HG03103 (cell line): ENCODE results near the gene ATG4B.
A peak's percentile ranks its signal among the peaks of the same experiment; 100 is the strongest.

Experiments used
- ATAC-seq: cut with Tn5 transposase; IDR thresholded peaks from one replicate; pipeline ENCODE4 v1.9.1; 2021; ENCODE audit warnings: low read depth; ENCODE audit not compliant: unreplicated experiment

The ATG4B gene

DNA sequence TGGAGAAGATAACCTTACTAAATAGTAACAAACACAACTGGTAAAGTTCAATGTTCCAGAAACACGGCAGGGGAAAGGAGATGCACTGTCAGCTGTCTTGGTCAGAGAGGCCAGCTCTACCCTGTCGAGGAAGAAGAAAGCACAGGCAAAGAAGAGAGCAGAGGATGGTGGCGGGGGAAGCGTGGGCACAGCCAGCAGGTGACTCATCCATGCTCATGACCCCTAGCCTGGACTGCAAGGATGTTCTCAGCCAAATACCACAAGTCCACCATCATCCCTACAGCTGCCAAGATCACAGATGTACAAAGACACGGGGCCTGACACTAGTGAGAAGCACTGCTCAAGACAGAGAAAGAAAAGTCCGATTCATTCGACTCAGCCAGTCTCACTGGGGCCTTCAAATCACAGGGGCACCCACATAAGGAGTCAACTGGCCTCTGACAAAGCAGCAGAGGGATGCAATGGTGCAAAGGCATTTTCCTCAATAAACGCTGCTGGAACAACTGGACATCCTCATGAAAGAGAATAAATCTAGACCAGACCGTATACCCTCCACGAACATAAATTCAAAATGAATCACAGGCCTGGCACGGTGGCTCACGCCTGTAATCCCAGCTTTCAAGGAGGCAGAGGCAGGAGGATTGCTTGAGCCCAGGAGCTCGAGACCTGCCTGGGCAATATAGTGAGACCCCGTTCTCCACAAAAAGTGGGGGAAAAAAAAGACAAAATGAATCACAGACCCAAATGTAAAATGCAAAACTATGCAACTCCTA lies 43.5 kb downstream of the ATG4B start:
- ATAC-seq: no peak

- peak; percentile 5 for ATAC-seq
Measured at GRCh38 chr2:241686324-241686649, 48.8 kb downstream of the ATG4B start.

- peak; percentile 95 for ATAC-seq
Measured at GRCh38 chr2:241686650-241687425, 49.3 kb downstream of the ATG4B start, which contains the start of gene DTYMK. Gene DTYMK, minus strand, starts transcription at chr2:241686815. Its CDS starts 32 bp downstream, at chr2:241686783.

DNA sequence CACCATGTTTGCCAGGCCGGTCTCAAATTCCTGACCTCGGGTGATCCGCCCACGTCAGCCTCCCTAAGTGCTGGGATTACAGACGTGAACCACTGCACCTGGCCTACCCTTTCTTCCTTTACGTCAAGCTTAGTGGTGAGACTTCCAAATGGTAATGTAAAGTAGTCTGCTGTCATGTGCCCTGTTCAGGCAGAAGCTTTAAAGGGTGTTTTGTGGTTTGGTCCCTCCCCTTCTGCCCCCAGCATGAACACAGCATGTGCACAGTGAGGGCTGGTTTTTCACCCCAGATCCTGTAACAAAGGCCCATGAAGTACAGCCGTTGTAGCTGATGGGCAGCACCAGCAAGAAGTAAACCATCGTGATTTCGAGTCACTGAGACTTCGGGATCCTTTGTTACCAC lies 51.8 kb downstream of the ATG4B start:
- ATAC-seq: no peak

- ATAC-seq: no peak
Measured at GRCh38 chr2:241690202-241690717, 52.8 kb downstream of the ATG4B start.

GRCh38 chr2:241692448-241692847 lies 55.0 kb downstream of the ATG4B start:
- ATAC-seq: no peak

DNA sequence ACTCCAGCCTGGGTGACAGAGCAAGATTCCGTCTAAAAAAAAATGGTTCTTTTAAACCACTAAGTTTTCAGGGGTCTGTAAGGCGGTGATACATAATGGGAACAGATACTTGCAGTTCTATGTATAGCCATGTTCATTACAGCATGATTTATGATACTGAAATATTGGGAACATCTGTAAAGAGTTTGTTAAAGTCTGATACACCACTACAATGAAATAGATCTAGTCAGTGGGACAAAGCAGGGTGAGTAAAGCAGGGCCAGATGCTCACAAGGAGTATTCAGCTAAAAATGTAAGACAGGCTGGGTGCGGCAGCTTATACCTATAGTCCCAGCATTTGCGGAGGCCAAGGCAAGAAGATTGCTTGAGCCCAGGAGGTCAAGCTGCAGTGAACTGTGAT lies 58.2 kb downstream of the ATG4B start:
- no peak for ATAC-seq

GRCh38 chr2:241701149-241701398 lies 63.6 kb downstream of the ATG4B start:
- no peak for ATAC-seq

DNA sequence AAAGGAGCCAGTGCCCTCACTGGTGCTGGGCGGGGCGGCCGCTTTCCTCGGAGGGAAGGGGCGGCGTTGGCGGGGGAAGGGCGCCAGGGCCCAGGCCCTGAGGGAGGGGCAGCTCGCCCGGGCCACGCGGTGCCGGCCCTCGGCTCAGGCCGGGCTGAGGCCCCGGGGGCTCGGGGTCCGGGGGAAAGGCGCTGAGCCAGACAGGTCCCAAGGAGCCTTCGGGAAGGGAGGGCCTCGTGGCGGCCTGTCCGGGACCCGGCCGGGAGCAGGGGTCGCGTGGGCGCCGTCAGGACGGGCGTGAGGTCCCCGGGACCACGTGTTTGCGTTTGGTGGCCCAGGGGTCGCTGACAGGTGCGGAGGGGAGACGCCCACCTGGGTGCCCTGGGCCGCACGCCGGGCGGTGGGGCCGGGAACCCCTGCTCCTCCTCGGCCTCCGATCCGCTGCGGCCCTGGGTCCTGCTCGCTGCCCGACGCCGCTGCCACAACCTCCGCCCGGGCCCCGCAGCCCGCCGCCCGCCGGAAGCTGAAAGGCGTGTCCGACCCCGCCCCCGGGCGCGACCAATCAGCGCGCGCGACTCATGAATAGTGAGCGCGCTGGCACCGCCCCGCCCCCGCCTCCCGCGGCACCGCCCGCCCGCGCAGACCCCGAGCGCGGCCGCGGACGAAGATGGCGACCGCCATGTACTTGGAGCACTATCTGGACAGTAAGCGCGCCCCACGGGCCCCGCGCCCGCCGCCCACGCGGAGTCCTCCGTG lies 64.1 kb downstream of the ATG4B start, which contains the start of gene ING5:
Gene ING5, plus strand, starts transcription at position 641 of the 756 bp plus-strand sequence. Its CDS starts 27 bp downstream, at position 668.
- peak; percentile 51 for ATAC-seq

- ATAC-seq: peak; percentile 53
Measured at GRCh38 chr2:241702155-241703031, 64.9 kb downstream of the ATG4B start.

DNA sequence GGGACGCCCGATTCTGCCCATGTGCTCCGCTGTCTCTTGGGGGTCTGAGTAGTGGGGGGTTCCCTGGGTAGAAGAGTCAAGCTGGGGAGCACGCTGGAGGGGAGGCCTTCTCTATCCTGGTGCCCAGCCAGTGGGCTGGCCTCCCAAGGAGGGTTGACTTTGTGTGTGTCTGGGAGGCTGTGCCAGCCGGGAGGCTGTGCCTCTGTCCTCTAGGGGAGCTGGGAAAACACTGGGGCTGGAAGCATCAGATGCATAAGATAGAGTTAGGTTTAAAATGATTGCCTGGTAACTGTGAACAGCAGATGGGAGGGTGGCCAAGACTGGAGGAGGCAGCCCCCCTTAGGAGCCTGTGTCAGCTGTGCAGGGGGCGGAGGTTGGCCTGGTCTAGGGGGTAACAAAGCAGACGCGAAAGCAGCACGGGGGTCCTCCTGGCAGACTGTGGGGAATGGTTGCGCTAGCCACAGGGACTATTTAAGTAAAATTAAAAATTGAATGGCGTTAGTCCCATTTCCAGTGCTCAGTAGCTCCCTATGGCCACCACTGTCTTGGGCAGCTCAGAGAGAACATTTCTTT lies 65.6 kb downstream of the ATG4B start:
- ATAC-seq: no peak

DNA sequence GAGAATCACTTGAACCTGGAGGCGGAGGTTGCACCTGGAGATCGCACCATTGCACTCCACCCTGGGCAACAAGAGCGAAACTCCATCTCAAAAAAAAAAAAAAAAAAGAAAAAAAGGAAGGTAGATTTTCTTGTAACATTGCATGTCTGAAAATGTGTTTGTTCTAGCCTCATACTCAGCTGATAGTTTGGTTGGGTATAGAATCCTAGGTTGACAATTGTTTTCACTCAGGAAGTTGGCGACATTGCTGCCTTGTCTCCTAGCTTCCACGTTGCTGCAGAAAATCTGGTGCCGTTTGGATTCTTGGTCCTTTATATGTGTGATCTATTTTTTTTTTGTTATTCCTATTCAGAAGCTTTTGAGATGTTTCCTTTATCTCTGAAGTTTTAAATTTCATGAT lies 69.0 kb downstream of the ATG4B start:
- ATAC-seq: no peak

- no peak for ATAC-seq
Measured at GRCh38 chr2:241708879-241709278, 71.4 kb downstream of the ATG4B start.

DNA sequence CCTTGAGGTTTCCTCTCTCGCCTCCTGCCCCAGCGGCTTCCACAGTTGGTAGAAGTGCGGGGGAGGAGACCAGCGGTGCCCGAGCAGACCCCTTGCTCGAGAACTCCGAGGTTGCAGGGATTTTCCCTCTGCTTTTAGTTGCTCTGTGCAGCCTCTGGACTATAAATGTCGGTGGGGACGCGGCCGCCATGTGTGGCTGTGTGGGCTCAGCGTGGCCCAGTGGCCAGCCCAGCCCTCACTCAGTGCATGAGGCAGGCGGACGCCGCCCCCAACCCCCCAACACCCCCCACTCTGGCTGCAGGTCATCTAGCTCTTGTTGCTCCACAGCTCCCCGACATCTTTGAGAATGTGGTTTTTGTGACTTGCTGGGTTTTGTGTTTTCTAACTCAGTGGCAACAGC lies 81.6 kb downstream of the ATG4B start:
- no peak for ATAC-seq

DNA sequence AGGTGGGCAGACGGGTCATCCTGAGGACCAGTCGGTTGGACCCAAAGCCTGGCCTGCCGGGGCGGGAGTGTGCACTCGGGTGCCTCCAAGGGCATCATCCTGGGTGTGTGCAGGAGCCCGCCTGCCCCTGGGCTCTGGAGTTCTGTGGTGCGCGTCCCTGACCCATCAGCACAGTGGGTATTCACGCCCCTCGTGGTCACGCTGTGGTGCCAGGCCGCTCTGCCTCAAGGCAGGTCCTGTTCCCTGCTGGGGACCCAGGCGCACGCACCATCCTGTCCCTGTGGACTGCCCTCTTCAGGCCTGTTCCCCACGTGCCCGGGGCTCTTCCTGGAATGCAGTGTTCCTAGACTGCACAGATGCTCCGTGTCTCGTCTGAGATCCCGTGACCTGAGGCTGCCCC lies 82.6 kb downstream of the ATG4B start:
- ATAC-seq: no peak

DNA sequence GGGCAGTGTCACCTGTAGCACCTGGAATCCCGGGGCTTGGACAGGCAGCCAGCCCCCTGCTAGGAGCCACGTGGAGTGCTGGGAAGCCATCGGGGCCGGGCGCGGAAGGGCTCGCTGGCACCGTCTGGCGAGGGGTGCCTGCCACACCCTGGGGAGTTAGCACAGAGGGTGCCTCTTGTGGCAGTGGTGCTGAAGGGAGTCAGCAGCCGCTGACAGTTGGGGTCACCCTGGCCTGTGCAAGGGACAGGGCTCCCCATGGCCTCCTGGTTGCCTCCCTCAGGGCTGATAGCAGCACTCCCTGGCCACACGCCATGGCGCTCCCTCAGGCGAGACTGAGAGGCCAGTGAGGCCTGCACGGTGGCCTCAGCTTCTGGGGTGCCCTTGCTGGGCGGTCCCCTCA lies 83.1 kb downstream of the ATG4B start:
- ATAC-seq: no peak

DNA sequence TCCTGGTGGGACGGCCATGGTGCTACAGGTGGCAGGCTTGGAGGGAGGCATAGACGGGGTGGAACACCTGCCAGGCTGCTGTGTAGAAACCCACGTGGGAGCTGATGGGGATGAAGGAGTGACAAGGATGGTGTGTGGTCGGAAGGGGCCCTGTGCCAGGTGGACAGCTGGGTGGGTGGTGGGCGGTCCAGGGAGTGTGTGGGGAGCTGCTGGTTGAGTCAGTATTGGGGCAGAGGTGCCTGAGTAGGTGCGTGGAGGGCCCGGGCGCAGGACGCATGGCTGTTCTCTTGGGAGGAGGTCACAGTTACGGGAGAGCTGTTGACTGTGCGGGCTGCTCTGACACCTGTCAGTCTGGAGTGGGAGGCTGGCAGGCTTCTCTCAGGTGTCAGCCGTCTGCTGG lies 84.4 kb downstream of the ATG4B start:
- no peak for ATAC-seq

- ATAC-seq: no peak
Measured at GRCh38 chr2:241722896-241723454, 85.5 kb downstream of the ATG4B start.
